ENCODE measurements around the gene SSBP2.
"Not testable (repeated sequence)": the region's sequence is repeated elsewhere in the genome, so short reads cannot be mapped to it uniquely, and the experiment has no call there.

SSBP2 gene

DNA sequence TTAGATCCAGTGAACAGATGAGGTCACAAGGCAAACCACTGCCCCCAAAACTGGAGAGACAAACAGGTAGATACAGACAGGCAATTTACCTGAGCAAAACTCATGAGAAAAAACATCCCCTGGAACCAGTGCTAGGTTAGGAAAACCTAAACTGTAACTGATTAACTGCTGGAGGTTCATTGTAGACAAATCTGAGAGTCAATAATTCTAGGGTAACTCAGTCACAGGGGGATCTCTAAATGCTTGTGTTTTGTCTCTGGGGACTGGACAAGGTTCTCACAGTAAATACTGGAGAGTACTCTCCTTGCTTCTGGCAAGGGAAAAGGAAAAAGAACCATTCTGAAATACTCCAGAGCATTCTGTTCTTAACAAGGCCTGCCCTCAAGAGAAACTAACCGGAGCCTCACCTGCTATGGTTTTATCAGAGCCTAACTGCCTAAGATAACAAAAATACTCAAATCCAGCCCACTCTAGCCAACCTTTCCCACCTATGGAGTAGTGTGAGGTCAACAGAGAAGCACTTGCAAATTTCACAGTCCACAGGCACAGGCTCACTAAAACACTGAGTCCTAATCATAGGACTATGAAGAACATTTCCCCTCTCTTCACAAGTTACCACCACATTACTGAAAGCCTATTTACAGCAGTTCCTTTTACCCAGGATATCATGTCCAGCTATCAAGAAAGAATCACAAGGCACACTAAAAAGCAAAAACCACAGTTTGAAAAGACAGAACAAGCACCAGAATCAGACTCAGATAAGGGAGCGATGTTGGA, 217.1 kb downstream of the SSBP2 start:
- no peak for DNase-seq

- no peak for DNase-seq
These were observed 220.0 kb downstream of the SSBP2 start for GRCh38 chr5:81530919-81531318.

GRCh38 chr5:81525690-81526089, 225.2 kb downstream of the SSBP2 start:
- no peak for DNase-seq

GRCh38 chr5:81524015-81524414, 226.9 kb downstream of the SSBP2 start:
- DNase-seq = no peak

DNA sequence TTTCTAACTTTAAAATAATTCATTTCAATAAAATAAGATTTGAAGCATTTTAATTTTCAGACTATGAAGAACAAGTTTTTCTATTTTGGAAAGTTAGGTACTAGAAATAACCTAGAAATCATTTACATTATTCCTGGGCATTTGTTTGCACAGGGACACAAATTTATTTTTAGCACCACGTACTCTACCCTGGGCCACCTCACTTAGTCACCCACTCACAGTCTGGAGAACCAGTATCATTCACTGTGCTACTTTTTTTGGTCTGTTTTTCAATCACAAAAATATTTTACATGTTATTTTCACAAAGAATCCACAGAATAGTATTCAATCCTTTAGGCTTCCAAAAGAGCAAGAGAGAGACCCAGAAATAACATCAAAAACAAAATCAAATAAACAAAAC, 228.3 kb downstream of the SSBP2 start:
- no peak for DNase-seq

- DNase-seq = no peak
These were observed 230.1 kb downstream of the SSBP2 start for GRCh38 chr5:81520769-81521168.

DNA sequence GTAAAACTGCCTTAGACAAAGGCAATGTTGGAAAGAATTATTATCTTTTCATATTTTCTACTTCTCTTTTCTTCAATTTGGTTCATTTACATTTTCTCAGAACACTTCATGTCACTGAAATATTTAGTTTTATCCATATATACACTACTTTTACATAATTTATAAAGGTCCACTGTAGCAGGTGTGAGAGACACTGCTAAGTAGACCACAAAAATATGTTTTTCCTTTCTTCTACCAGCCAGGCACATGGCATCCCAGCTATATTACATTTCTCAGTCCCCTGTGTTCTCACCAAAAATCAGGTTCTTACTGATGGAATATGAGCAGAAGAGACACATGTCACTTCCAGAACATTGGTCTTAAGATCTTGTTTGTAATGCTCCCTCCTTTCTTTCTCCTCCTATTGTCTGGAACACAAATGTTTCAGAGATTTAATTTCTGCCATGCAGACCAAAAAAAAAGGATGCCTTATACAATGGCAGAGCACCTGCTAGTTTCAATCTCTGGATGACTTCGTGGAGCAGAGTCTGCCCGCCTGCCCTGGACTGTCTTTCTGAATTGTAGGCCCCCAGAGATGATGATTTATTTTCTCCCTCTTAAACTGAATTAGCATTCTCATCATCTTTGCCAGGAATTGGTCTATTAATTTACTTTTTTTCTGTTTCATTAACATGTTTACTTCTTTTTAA, 231.5 kb downstream of the SSBP2 start:
- no peak for DNase-seq

DNA sequence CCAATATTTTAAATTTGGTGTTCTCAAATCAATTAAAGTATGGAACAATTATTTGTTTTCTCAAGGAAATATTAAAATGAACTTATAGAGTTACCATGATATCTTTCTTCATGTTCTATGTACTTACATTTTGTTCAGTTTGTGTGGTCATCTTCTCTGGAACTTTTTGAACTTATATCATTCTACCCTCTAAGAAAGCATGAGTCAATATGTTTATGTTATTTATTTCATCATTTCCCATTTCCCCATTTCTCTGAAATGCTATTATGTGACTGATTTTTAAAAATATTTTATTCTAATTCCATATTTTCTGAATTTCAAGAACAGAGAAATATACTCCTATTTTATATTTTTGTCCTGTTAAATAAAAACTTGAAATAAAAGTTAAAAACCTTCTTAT, 233.4 kb downstream of the SSBP2 start:
- no peak for DNase-seq

DNA sequence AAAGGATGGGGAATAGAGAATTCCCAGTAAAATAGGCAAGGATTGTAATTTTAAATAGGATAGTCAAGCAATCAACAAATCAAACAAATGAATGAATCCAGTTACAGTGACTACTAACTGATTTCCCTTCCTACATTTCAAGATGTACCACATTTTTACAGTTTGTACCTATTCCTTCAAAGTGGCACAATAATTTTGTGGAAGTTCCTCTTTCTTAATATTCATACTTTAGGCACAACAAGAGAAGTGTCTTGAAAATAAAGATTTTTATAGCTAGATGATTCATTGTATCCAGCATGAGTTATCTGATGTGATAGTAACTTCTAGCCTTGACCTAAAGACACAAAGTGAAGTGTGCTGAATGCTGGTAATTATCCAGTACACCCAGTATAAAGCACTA, 234.8 kb downstream of the SSBP2 start:
- no peak for DNase-seq

DNA sequence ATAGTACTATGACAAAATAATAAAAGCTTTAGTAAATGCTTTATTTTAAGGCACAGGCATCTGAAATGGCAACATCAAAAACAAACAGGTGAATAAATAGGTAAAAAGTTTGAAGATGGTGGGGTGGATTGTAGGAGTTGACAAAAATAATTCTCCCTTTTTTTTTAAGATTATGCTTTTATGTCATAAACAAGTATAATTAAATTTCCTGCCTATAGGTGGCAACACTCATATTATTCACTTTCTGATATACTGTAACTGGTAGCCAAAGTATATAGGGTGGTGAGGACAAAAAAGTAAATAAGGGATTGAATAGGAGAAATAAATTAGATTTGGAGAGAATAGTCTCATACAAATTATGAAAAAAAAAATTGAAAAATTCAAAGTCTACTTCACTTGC, 236.9 kb downstream of the SSBP2 start:
- no peak for DNase-seq

DNA sequence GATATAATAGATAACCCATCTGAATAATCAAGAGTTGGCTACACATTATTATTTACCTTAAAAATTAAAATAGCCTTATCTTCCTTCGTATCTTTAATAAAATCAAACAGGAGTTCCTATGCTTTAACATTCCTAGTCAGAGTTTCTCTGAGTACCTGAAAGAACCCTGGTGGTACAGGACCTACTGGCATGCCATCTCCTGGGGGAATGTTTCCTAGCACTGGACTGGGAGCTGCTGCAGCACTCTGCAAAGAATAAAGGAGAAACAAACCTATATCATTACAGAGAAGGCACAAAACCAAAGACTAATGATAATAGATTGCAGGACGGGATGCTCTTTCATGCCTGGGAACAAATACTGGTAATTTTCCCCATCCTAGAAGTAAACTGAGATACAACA, 237.4 kb downstream of the SSBP2 start:
- no peak for DNase-seq

DNA sequence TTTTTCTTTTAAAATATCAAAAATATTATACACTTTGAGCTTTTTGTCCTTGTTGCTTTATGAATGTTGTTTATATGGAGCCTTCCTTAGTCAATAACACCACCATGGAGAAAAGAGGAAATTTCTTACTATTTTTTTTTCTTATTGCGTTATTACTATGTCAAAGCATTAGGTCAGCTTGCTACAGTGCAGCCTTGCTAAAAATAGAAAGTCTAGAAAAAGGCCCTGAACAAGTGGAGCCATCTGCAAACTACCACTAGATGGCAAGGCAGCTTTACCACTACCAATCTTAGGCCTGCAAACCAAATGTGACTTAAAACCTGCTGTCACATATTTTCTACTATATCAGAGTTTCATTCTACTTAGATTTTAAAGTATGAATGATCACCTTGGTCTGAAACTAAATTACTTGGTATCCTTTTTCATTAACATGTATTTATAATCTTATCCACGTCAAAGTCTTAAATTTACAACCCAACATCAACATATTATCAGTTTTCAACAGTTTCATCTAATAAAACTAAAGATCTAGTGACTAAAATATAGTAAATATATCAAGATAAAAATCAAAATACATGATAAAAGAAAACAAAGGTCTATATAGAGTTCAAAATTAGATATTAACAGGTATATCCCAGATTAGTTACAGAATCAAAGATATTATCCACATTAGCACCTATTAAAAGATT, 243.9 kb downstream of the SSBP2 start:
- peak in 37 of 51 donors; percentile 1 to 84 (median 18) for DNase-seq

DNA sequence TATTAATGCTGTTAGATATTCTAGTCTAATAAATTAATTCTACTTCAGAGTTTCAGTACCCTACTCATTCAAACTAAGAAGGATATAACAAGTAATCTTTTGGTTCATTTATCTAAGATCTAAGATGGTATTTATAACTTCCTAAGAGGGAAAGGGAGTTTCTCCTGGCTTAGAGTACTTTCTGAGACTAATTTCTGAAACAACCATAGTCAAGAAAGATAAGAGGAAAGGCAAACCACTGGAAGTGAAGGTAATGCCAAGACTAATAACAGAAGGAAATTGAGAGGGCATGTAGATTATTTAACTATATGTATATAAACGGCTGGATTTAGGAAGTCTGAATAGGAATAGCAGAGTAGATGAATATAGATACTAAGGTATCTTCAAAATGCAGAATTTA, 244.5 kb downstream of the SSBP2 start:
- DNase-seq = no peak

GRCh38 chr5:81505672-81506071, 245.2 kb downstream of the SSBP2 start:
- DNase-seq = no peak

- not testable (repeated sequence) for DNase-seq
These were observed 247.3 kb downstream of the SSBP2 start for GRCh38 chr5:81503602-81504001.

GRCh38 chr5:81495286-81495685, 255.6 kb downstream of the SSBP2 start:
- DNase-seq = no peak

GRCh38 chr5:81488862-81489261, 262.0 kb downstream of the SSBP2 start:
- DNase-seq = no peak

DNA sequence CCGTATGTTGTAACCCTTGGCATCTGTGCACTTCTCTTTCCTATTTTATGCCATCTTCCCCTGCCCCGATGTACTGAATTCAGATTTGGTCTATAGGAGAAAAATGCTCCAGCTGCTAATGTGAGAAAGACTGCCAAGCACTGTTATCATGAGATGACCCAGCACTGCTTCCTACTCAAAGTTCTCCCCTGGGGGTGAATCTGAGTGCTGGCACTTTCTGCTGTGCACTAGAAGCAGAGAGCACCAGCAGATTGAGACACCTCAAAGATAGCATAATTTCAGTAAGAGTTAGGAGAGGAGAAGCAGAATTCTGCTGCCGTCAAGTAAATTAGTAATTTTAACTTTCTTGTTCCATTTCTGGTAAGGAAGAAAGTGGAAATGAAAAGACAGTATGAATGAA, 264.2 kb downstream of the SSBP2 start:
- DNase-seq = no peak

GRCh38 chr5:81482595-81482994, 268.3 kb downstream of the SSBP2 start:
- DNase-seq = no peak

GRCh38 chr5:81473395-81473794, 277.5 kb downstream of the SSBP2 start:
- DNase-seq = not testable (repeated sequence)

GRCh38 chr5:81469676-81470075, 281.2 kb downstream of the SSBP2 start:
- DNase-seq = no peak

DNA sequence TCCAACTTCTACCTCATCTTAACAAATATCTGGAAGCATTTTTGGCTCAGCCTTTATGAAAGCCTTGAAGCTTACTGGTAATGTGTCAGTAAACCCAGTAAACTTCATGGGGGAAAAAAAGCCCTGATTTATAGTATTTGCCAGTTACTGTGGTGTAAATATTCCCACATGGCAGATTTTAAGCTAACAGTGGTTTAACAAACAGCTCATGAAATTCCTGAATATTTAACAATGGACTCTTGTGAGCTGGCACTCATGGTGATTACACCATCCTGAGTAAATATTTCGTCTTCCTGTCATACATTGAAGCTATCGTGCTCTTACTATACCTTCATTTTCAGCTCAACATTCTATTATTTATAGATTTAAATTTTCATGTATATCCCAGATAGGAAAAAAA, 300.0 kb downstream of the SSBP2 start:
- no peak for DNase-seq

- no peak for DNase-seq
These were observed 315.9 kb downstream of the SSBP2 start for GRCh38 chr5:81435023-81435422.
